Measurements from ENCODE around the gene SLC9A9. TPM values are rescaled to one million over a fixed set of nuclear protein-coding genes. Genes with fewer than 3 reads are reported as not detected.

Gene SLC9A9
- total RNA-seq, 4 donors from 2014 or later = 10.1 to 27.2 (median 16.7) TPM

- WGBS, 2 donors (ENCODE audit: low coverage in 1 of 2) = 95 to 96% methylated on average over 2 of the region's 2 CpGs
- TF ChIP-seq EP300 (IDR thresholded peaks at IDR 0.05) (no peak), CTCF (IDR thresholded peaks at IDR 0.05) (no peak), POLR2A (IDR thresholded peaks at IDR 0.05) (no peak), POLR2AphosphoS5 (IDR thresholded peaks at IDR 0.05) (no peak)
- H3K4me1 ChIP-seq = peaks cover 0 to 54% (median 1%) of the 10 kb centered on the region in 3 donors
- H3K9me3 ChIP-seq = no peaks in the 10 kb centered on the region
- no peak overlapping the region for H3K27ac ChIP-seq
- H3K27me3 ChIP-seq = no peaks in the 10 kb centered on the region
- H3K4me3 ChIP-seq = no peak overlapping the region
- ATAC-seq = no peak
- no peaks in the 10 kb centered on the region for H3K36me3 ChIP-seq
Observed at GRCh38 chr3:143843587-143843986, 4.7 kb downstream of the SLC9A9 start.

GRCh38 chr3:143840636-143841035, 7.6 kb downstream of the SLC9A9 start:
- 55 to 60% methylated on average over 2 to 4 of the region's 4 CpGs for WGBS, 2 donors (ENCODE audit: low coverage in 1 of 2)
- H3K27me3 ChIP-seq = no peaks in the 10 kb centered on the region
- ATAC-seq = no peak
- no peaks in the 10 kb centered on the region for H3K9me3 ChIP-seq
- H3K4me1 ChIP-seq = peaks cover 0 to 32% (median 0%) of the 10 kb centered on the region in 3 donors
- H3K4me3 ChIP-seq = no peak overlapping the region
- H3K27ac ChIP-seq = no peak overlapping the region
- no peaks in the 10 kb centered on the region for H3K36me3 ChIP-seq
- TF ChIP-seq POLR2AphosphoS5 (IDR thresholded peaks at IDR 0.05) = no peak
- TF ChIP-seq EP300 (IDR thresholded peaks at IDR 0.05) = no peak
- TF ChIP-seq POLR2A (IDR thresholded peaks at IDR 0.05) = no peak
- no peak for TF ChIP-seq CTCF (IDR thresholded peaks at IDR 0.05)

GRCh38 chr3:143839980-143840379, 8.3 kb downstream of the SLC9A9 start:
- H3K4me3 ChIP-seq = no peak overlapping the region
- no peaks in the 10 kb centered on the region for H3K27me3 ChIP-seq
- peaks cover 0 to 25% (median 0%) of the 10 kb centered on the region in 3 donors for H3K4me1 ChIP-seq
- 73 to 88% methylated on average over 2 of the region's 2 CpGs for WGBS, 2 donors (ENCODE audit: low coverage in 1 of 2)
- no peak for ATAC-seq
- H3K36me3 ChIP-seq = no peaks in the 10 kb centered on the region
- H3K9me3 ChIP-seq = no peaks in the 10 kb centered on the region
- TF ChIP-seq POLR2AphosphoS5 (IDR thresholded peaks at IDR 0.05) (no peak), CTCF (IDR thresholded peaks at IDR 0.05) (no peak), POLR2A (IDR thresholded peaks at IDR 0.05) (no peak), EP300 (IDR thresholded peaks at IDR 0.05) (no peak)
- H3K27ac ChIP-seq = no peak overlapping the region

GRCh38 chr3:143837076-143837475, 11.2 kb downstream of the SLC9A9 start:
- Histone ChIP-seq H3K9me3 (no peaks in the 10 kb centered on the region), H3K27me3 (no peaks in the 10 kb centered on the region), H3K27ac (no peak overlapping the region), H3K36me3 (no peaks in the 10 kb centered on the region), H3K4me3 (no peak overlapping the region), H3K4me1 (peaks cover 0 to 21% (median 0%) of the 10 kb centered on the region in 3 donors)
- ATAC-seq = no peak
- TF ChIP-seq POLR2AphosphoS5 (IDR thresholded peaks at IDR 0.05) = no peak
- no peak for TF ChIP-seq POLR2A (IDR thresholded peaks at IDR 0.05)
- TF ChIP-seq EP300 (IDR thresholded peaks at IDR 0.05) = no peak
- no peak for TF ChIP-seq CTCF (IDR thresholded peaks at IDR 0.05)
- 82 to 100% methylated on average over 1 of the region's 1 CpG for WGBS, 2 donors (ENCODE audit: low coverage in 1 of 2)

GRCh38 chr3:143835312-143835711, 13.0 kb downstream of the SLC9A9 start:
- no peaks in the 10 kb centered on the region for H3K36me3 ChIP-seq
- 50 to 68% methylated on average over 1 to 2 of the region's 2 CpGs for WGBS, 2 donors (ENCODE audit: low coverage in 1 of 2)
- TF ChIP-seq POLR2AphosphoS5 (IDR thresholded peaks at IDR 0.05) = no peak
- TF ChIP-seq POLR2A (IDR thresholded peaks at IDR 0.05) = no peak
- no peak for TF ChIP-seq CTCF (IDR thresholded peaks at IDR 0.05)
- no peak for TF ChIP-seq EP300 (IDR thresholded peaks at IDR 0.05)
- H3K9me3 ChIP-seq = no peaks in the 10 kb centered on the region
- H3K4me3 ChIP-seq = no peak overlapping the region
- peaks cover 0 to 38% (median 0%) of the 10 kb centered on the region in 3 donors for H3K4me1 ChIP-seq
- no peaks in the 10 kb centered on the region for H3K27me3 ChIP-seq
- H3K27ac ChIP-seq = no peak overlapping the region
- ATAC-seq = no peak

All from gastroesophageal sphincter (tissue), 4 donors.